Stimulated activated naive CD8-positive, alpha-beta T cell treated with anti-CD3 and anti-CD28 coated beads, Interleukin-15, Interleukin-2, amounts not matched to agents 100 ng/mL and 50 ng/mL, for 24 hours (primary cell): ENCODE measurements around the gene EPC2.
"Not testable (repeated sequence)": the region's sequence is repeated elsewhere in the genome, so short reads cannot be mapped to it uniquely, and the experiment has no call there.

Experiments
- H3K27ac Mint-ChIP-seq: one replicate; pipeline ENCODE4 v1.8.0; 2021; ENCODE audit warnings: mild to moderate bottlenecking, mixed read lengths
- H3K27me3 Mint-ChIP-seq: one replicate; pipeline ENCODE4 v1.8.0; 2021; ENCODE audit warnings: mixed read lengths
- H3K36me3 Mint-ChIP-seq: one replicate; pipeline ENCODE4 v1.8.0; 2021; ENCODE audit warnings: low read depth, mixed read lengths
- H3K4me1 Mint-ChIP-seq: one replicate; pipeline ENCODE4 v1.8.0; 2021; ENCODE audit warnings: low read depth, mixed read lengths
- H3K4me3 Mint-ChIP-seq: one replicate; pipeline ENCODE4 v1.8.0; 2021; ENCODE audit warnings: mild to moderate bottlenecking, mixed read lengths
- H3K9me3 Mint-ChIP-seq: one replicate; pipeline ENCODE4 v1.8.0; 2021; ENCODE audit warnings: mixed read lengths

EPC2 gene

DNA sequence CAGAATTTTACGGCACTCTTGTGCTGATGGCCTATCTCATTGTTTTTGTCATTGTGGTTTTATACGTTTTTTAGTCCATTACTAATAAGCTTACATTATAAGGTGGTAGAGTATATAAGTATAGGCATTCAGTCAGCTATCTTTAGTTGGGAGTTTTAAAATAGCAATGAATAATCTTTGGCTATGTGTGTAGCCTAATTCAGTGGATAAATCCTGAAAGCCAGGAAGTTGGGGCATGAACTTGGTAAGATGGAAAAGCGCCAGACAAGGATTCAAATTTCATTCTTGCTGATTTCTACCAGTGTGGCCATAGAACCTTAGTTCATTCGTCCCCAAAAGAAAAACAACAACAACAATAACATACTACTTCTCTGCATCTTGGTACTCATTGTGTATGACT lies 31.2 kb downstream of the EPC2 start:
- no peak overlapping the region for H3K4me3 Mint-ChIP-seq
- peaks cover 68% of the 10 kb centered on the region for H3K4me1 Mint-ChIP-seq
- H3K36me3 Mint-ChIP-seq: peaks cover 20% of the 10 kb centered on the region
- H3K9me3 Mint-ChIP-seq: peaks cover 7% of the 10 kb centered on the region
- H3K27ac Mint-ChIP-seq: no peak overlapping the region
- H3K27me3 Mint-ChIP-seq: no peaks in the 10 kb centered on the region

DNA sequence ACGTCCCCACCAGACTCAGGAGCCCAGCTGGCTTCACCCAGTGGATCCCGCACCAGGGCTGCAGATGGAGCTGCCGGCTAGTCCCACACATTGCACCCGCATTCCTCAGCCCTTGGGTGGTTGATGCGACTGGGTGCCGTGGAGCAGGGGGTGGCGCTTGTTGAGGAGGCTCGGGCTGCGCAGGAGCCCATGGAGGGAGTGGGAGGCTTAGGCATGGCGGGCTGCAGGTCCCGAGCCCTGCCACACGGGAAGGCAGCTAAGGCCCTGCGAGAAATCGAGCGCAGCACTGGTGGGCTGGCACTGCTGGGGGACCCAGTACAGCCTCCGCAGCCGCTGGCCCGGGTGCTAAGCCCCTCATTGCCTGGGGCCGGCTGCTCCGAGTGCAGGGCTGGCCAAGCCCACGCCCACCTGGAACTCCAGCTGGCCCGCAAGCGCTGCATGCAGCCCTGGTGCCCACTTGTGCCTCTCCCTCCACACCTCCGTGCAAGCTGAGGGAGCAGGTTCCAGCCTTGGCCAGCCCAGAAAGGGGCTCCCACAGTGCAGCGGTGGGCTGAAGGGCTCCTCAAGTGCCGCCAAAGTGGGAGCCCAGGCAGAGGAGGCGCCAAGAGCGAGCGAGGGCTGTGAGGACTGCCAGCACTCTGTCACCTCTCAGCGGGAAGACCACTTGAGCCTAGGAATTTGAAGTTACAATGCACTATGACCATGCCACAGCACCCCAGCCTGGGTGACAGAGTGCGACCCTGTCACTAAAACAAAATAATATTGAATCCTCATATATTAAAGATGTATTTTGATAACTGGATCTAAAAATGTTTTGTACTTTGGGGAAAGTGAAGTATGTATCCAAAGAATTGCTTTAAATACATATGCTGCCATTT lies 34.0 kb downstream of the EPC2 start:
- Mint-ChIP-seq H3K36me3 (peaks cover 13% of the 10 kb centered on the region), H3K4me1 (peaks cover 61% of the 10 kb centered on the region)
- not testable (repeated sequence) for H3K27ac Mint-ChIP-seq, H3K4me3 Mint-ChIP-seq, H3K27me3 Mint-ChIP-seq, H3K9me3 Mint-ChIP-seq

DNA sequence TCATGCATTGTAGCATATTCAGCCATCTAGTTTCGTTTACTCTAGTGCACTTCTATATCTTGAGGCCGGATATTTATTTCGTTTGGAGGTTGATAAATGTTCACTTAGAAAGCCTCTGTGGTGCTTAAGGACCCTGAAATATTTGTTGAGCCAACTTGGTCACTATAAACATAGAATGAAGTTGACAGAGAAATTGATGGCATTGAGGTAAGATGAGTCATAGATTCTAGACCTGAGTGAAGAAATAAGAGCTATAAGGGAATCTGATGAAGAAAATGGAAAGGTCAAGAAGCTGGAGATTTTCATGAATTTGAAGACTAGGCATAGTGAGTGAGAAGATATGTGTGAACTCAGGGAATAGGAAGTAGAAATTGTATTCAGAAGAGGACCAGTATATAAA lies 35.9 kb downstream of the EPC2 start:
- Mint-ChIP-seq H3K27me3 (no peaks in the 10 kb centered on the region), H3K9me3 (peaks cover 9% of the 10 kb centered on the region), H3K4me1 (peaks cover 55% of the 10 kb centered on the region), H3K36me3 (peaks cover 22% of the 10 kb centered on the region), H3K27ac (peak overlapping the region; percentile 6), H3K4me3 (peak overlapping the region; percentile 17)

DNA sequence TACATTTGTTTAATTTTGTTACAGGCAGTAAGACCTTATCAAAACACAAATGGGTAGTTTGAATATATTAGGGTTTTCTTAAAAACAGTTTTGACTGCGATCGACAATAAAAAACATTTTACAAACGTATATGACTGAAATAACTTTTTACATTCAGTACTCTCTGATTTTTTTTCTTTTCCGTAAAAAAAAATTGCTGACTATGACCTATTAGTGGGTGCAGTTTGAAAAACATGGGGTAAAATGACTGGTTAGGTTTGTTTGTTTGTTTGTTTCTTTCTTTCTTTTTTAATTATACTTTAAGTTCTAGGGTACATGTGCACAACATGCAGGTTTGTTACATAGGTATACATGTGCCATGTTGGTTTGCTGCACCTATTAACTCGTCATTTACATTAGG lies 36.9 kb downstream of the EPC2 start:
- Mint-ChIP-seq H3K4me3 (no peak overlapping the region), H3K9me3 (peaks cover 9% of the 10 kb centered on the region), H3K36me3 (peaks cover 22% of the 10 kb centered on the region), H3K27me3 (no peaks in the 10 kb centered on the region), H3K4me1 (peaks cover 53% of the 10 kb centered on the region), H3K27ac (no peak overlapping the region)

DNA sequence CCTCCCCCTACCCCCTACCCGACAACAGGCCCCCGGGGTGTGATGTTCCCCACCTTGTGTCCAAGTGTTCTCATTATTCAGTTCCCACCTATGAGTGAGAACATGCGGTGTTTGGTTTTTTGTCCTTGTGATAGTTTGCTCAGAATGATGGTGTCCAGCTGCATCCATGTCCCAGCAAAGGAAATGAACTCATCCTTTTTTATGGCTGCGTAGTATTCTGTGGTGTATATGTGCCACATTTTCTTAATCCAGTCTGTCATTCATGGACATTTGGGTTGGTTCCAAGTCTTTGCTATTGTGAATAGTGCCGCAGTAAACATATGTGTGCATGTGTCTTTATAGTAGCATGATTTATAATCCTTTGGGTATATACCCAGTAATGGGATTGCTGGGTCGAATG lies 37.3 kb downstream of the EPC2 start:
- peak overlapping the region; percentile 33 for H3K27ac Mint-ChIP-seq
- peaks cover 52% of the 10 kb centered on the region for H3K4me1 Mint-ChIP-seq
- H3K4me3 Mint-ChIP-seq, H3K9me3 Mint-ChIP-seq, H3K27me3 Mint-ChIP-seq: not testable (repeated sequence)
- peaks cover 22% of the 10 kb centered on the region for H3K36me3 Mint-ChIP-seq

GRCh38 chr2:148684507-148684906 lies 40.0 kb downstream of the EPC2 start:
- H3K27ac Mint-ChIP-seq: no peak overlapping the region
- peaks cover 23% of the 10 kb centered on the region for H3K36me3 Mint-ChIP-seq
- peaks cover 9% of the 10 kb centered on the region for H3K9me3 Mint-ChIP-seq
- H3K4me1 Mint-ChIP-seq: peaks cover 51% of the 10 kb centered on the region
- H3K27me3 Mint-ChIP-seq: no peaks in the 10 kb centered on the region
- no peak overlapping the region for H3K4me3 Mint-ChIP-seq

DNA sequence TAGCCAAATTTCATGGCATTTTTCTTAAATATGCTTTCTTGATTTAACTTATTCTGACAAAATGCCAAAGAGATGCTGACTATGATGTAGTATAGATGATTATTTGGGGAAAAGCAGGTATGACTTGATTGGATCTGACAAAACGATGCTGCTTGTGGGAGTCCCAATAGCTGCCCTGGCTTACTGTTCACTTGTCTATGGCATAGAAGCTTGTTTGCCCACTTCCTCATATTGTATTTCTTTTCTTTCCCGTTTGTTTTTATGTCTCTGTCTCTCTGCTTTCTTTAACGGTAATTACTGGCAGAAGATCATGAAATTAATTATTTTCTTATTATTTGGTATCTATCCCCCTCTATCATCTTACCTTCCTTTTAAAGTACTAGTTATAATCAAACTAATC lies 43.0 kb downstream of the EPC2 start:
- Mint-ChIP-seq H3K36me3 (peaks cover 32% of the 10 kb centered on the region), H3K27me3 (no peaks in the 10 kb centered on the region), H3K9me3 (peaks cover 5% of the 10 kb centered on the region), H3K27ac (no peak overlapping the region), H3K4me3 (no peak overlapping the region), H3K4me1 (peaks cover 36% of the 10 kb centered on the region)

GRCh38 chr2:148688011-148688410 lies 43.5 kb downstream of the EPC2 start:
- peaks cover 32% of the 10 kb centered on the region for H3K36me3 Mint-ChIP-seq

GRCh38 chr2:148696985-148697384 lies 52.4 kb downstream of the EPC2 start:
- Mint-ChIP-seq H3K4me3 (no peak overlapping the region), H3K27me3 (no peaks in the 10 kb centered on the region), H3K27ac (no peak overlapping the region), H3K4me1 (peaks cover 11% of the 10 kb centered on the region), H3K36me3 (peaks cover 68% of the 10 kb centered on the region), H3K9me3 (peaks cover 24% of the 10 kb centered on the region)

More at GRCh38 chr2:148688011-148688410, 43.5 kb downstream of the EPC2 start:
- H3K4me3 Mint-ChIP-seq, H3K27me3 Mint-ChIP-seq, H3K27ac Mint-ChIP-seq, H3K9me3 Mint-ChIP-seq: not testable (repeated sequence)
- H3K4me1 Mint-ChIP-seq: peaks cover 33% of the 10 kb centered on the region

DNA sequence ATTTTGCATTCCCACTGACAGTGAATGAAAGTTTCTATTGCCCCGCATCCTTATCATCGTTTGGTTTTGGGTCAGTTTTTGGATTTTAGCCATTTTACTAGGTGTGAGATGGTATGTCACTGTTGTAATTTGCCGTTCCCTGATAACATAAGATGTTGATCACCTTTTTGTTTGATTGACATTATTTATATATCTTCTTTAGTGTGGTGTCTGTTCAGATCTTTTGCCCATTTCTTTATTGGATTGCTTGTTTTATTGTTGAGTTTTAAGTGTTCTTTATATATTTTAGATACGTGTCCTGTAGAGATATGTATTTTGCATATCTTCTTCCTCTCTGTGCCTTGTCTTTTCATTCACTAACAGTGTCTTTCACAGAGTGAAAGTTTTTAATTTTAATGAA lies 55.3 kb downstream of the EPC2 start:
- H3K36me3 Mint-ChIP-seq: peaks cover 71% of the 10 kb centered on the region
- no peak overlapping the region for H3K27ac Mint-ChIP-seq
- H3K9me3 Mint-ChIP-seq: peaks cover 30% of the 10 kb centered on the region
- H3K27me3 Mint-ChIP-seq: no peaks in the 10 kb centered on the region
- H3K4me1 Mint-ChIP-seq: peaks cover 29% of the 10 kb centered on the region
- no peak overlapping the region for H3K4me3 Mint-ChIP-seq

DNA sequence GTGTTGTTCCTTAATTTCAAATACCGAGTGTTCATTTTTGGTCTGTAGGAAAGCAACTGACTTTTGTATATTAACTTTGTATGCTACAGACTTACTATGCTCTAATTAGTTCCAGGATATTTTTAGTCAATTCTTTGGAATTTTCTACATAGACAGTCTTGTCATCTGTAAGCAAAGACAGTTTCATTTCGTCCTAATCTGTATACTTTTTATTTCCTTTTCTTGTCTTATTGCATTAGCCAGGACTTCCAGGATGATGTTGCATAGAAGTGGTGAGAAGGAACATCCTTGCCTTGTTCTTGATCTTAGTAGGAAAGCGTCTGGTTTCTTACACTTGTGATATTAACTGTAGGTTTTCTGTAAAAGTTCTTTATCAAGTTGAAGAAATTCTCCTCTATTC lies 56.5 kb downstream of the EPC2 start:
- H3K36me3 Mint-ChIP-seq: peaks cover 71% of the 10 kb centered on the region
- H3K4me1 Mint-ChIP-seq: peaks cover 29% of the 10 kb centered on the region
- no peak overlapping the region for H3K4me3 Mint-ChIP-seq
- no peaks in the 10 kb centered on the region for H3K27me3 Mint-ChIP-seq
- no peak overlapping the region for H3K27ac Mint-ChIP-seq
- H3K9me3 Mint-ChIP-seq: peaks cover 32% of the 10 kb centered on the region

DNA sequence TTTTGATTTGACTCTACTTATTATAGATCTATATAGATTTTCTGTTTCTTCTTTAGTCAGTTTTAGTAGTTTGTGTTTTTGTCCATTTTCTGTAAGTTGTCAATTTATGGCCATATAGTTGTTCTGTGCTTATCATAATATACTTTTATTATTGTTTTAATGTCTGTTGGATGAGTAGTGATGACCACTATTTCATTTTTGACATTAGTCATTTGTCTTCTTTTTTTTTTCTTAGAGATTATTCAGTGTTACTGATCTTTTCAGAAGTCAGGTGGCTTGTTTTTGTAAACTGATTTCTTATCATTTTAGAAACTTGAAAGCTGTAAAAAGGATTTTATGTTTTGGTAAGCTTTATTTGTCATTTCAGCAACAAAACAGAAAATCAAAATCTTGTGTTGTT lies 57.3 kb downstream of the EPC2 start:
- H3K27me3 Mint-ChIP-seq: no peaks in the 10 kb centered on the region
- peaks cover 75% of the 10 kb centered on the region for H3K36me3 Mint-ChIP-seq
- no peak overlapping the region for H3K27ac Mint-ChIP-seq
- peaks cover 29% of the 10 kb centered on the region for H3K4me1 Mint-ChIP-seq
- H3K9me3 Mint-ChIP-seq: peaks cover 36% of the 10 kb centered on the region
- H3K4me3 Mint-ChIP-seq: no peak overlapping the region

- H3K27ac Mint-ChIP-seq: no peak overlapping the region
Observed at GRCh38 chr2:148702475-148702874, 57.9 kb downstream of the EPC2 start.

DNA sequence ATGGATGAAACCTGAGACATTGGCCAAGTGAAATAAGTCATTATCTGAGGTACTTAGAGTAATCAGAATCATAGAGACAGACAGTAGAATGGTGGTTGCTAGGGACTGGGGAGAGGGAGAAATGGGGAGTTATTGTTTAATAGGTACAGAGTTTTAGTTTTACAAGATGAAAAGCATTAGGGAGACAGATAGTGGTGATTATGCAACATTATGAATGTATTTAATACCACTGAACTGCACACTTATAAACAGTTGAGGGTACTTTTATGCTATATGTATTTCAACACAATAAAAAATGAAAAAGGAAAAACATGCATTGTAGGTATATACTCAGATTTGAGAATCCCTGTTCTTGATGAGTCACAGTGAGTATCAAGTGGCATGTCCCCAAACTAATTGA lies 59.7 kb downstream of the EPC2 start:
- H3K36me3 Mint-ChIP-seq: peaks cover 78% of the 10 kb centered on the region

More at GRCh38 chr2:148702475-148702874, 57.9 kb downstream of the EPC2 start:
- peaks cover 81% of the 10 kb centered on the region for H3K36me3 Mint-ChIP-seq
- no peaks in the 10 kb centered on the region for H3K27me3 Mint-ChIP-seq
- H3K4me3 Mint-ChIP-seq: no peak overlapping the region
- peaks cover 29% of the 10 kb centered on the region for H3K4me1 Mint-ChIP-seq
- peaks cover 37% of the 10 kb centered on the region for H3K9me3 Mint-ChIP-seq

GRCh38 chr2:148716378-148716920 lies 71.9 kb downstream of the EPC2 start:
- H3K27ac Mint-ChIP-seq: no peak overlapping the region
- H3K36me3 Mint-ChIP-seq: peaks cover 55% of the 10 kb centered on the region
- H3K4me3 Mint-ChIP-seq: no peak overlapping the region
- peaks cover 10% of the 10 kb centered on the region for H3K9me3 Mint-ChIP-seq
- no peaks in the 10 kb centered on the region for H3K27me3 Mint-ChIP-seq
- peaks cover 74% of the 10 kb centered on the region for H3K4me1 Mint-ChIP-seq

More for the DNA sequence above, 59.7 kb downstream of the EPC2 start:
- H3K9me3 Mint-ChIP-seq: peaks cover 43% of the 10 kb centered on the region
- H3K27ac Mint-ChIP-seq: no peak overlapping the region
- H3K27me3 Mint-ChIP-seq: no peaks in the 10 kb centered on the region
- H3K4me1 Mint-ChIP-seq: peaks cover 27% of the 10 kb centered on the region
- H3K4me3 Mint-ChIP-seq: no peak overlapping the region
